Testis (tissue), 2 donors: ENCODE measurements around the gene GTSF1L.

Experiments
- CTCF ChIP-seq, 3 experiments: fragments of 450-650 bp in 2 of 3; fragments of 200-600 bp in 1 of 3; sonication (generic) in 1 of 3; IDR thresholded peaks; one replicate each; pipeline ENCODE4 v1.5.1; 2016 to 2019; ENCODE audit warnings: antibody characterized with exemption in 3 of 3, mild to moderate bottlenecking in 2 of 3, moderate library complexity in 1 of 3
- POLR2A ChIP-seq: fragments of 450-650 bp; IDR thresholded peaks from one replicate; pipeline ENCODE4 v1.6.1; 2017; ENCODE audit warnings: antibody characterized with exemption, mild to moderate bottlenecking, moderate library complexity

- TF ChIP-seq CTCF (IDR thresholded peaks at IDR 0.05) (no peak), POLR2A (no peak)
Measured at GRCh38 chr20:43770342-43770741, 43.5 kb upstream of the GTSF1L start.
